ENCODE results near the gene CASP12.
"Not testable (repeated sequence)": the region's sequence is repeated elsewhere in the genome, so short reads cannot be mapped to it uniquely, and the experiment has no call there.

CASP12 gene

DNA sequence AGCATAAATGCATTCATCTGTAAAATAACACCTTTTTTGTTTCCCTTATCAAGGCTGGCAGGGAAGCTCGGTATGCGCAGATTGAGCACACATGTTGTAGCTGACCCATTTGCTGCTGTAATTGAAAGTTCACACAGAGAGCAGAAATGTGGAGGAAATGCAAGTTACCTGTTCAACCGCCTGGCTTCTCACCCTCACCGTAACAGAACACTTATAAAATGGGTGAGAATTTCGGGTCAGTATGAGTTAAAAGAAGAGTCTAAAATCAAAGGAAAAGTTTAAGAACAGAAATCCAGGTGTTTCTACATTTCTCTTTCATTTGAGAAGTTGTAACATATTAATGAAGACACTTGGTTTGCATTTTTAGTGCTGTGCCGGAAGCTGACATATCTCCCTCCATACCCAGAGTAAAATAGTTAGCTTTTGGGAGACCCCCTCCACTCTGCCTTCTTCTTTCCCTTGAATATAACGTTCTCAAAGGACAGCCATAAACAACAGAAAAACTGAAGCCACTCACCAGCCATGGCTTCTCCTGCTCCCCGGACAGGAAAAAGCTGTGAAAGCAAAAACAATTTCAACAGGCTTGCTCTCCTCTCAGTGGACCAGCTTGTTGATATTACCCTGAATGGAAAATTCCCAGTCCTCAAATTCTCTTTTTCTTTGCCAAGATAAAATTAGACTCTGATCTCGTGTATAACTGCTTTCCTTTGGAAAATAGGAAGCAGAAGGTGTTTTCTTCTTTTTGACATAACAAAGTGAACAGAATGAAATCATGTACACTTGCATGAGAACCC lies at the start of gene CASP12:
CASP12 (minus strand) TSS at position 570 of the 794 bp plus-strand sequence.
- no peak for DNase-seq (ENCODE audit: low spot score)

DNA sequence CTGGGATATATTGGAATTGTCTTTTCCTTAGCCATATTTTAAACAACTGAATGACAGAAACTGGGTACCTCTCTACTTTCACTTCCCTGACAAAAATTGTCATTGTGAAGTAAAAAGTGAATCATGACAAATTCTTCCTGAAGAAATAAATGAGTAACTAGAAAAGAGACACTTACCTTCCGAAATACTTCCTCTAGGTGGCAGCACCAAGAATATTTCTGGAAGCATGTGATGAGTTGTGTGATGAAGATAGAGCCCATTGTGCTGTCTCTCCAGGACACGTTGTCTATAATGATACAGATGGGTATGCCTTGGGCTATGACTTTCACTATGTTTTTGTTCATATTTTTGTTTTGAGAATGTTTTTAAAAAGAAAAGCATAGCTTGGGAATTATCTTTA lies 48.6 kb upstream of the CASP12 start:
- DNase-seq (ENCODE audit: low spot score): no peak

GRCh38 chr11:104944076-104944475 lies 45.8 kb upstream of the CASP12 start:
- DNase-seq (ENCODE audit: low spot score): no peak

DNA sequence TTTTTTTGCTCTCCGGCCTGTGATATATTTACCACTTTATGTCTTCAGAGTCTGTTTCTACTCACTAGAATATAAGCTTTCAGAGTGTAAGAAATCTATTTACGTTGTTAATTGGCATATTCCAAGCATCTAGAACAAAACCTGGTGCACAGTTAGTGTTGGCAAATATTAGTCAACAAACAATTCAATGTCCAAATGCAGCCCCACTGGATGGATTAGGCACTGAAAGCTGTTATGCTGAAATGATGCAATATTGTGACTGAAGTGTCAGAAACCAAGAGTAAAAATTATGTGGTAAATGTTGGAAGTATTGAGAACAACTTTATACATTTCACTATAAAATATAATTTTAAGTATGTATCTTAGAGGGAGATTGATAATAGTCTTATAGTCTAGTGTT lies 45.3 kb upstream of the CASP12 start:
- no peak for DNase-seq (ENCODE audit: low spot score)

GRCh38 chr11:104934594-104934993 lies 36.3 kb upstream of the CASP12 start:
- DNase-seq (ENCODE audit: low spot score): no peak

- DNase-seq (ENCODE audit: low spot score): not testable (repeated sequence)
These were observed 35.8 kb upstream of the CASP12 start for GRCh38 chr11:104934073-104934472.

DNA sequence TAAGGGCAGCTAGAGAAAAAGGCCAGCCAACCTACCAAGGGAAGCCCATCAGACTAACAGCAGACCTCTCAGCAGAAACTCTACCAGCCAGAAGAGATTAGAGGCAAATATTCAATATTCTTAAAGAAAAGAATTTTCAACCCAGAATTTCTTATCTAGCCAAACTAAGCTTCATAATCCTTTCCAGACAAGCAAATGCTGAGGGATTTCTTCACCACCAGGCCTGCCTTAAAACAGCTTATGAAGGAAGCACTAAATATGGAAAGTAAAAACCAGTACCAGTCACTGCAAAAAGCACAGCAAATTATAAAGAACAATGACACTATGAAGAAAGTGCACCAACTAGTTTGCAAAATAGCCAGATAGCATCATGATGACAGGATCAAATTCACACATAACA lies 30.6 kb upstream of the CASP12 start:
- no peak for DNase-seq (ENCODE audit: low spot score)

DNA sequence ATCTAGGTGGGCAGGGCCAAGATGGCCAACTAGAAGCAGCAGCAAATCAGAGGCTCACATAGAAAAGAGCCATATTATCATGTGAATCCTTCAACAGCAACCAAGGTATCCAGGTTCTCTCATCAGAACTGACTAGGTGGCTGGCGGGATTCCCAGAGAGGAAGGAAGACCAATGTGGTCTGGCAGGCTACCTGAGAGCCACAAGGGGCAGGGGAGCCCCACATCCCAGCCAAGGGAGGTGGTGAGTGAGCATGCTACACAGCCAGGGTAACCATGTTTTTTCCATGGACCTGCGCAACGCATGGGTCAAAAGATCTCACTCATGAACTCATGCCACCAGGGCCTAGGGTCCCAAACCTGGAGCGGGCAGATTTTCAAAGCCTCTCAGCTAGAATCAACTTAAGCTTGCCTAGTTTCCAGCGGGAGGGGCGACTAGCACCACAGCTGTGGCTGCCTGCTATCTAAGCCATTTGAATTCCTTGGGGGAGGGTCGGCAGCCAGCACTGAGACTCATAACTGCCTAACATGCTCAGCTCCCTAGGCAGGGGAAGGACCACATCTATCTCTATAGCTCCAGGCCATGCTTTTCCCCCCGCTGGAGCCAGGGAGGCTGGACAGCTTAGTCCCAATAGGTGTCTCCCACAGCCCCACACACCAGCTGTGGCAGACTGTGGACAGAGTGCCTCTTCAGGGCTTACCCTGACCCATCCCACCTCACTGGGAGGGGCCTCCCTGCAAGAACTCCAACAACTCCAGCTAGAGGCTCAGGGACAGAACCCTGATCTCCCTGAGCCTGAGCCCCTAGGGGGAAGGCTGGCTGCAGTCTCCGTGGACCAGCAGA lies 28.7 kb upstream of the CASP12 start:
- no peak for DNase-seq (ENCODE audit: low spot score)

- no peak for DNase-seq (ENCODE audit: low spot score)
These were observed 27.6 kb upstream of the CASP12 start for GRCh38 chr11:104925850-104926249.

DNA sequence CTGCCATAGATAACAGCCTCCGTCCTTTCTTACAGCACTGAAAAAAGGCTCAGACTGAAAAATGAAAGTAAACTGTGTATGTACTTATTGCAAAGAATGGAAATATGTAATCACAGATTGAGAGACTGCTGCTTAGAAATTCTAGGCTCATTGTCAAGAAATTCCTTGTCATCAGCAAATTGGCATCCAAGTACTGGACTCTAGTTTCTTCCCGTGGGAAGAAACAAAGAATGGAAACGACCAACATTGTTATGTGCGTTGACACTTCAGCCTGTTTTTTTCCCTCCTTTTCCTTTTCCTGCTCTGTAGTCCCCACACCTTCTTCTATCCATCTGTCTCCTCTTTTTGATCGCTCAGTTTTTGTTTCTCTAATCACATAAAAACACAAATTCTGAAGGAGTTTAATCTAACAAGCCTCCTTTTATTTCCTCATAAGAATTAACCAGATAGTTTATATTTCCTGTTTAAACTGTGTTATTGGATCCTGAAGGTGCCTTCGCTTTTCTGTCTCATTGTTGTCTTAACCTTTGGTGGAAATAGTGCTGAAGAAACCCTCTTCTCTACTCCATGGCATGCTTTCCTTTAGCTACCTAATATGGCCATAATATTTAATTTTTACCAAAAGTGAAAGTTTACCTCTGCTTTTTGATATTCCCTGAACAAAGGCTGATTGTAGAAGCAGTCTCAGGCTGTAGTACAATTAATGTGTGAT lies 20.0 kb upstream of the CASP12 start:
- no peak for DNase-seq (ENCODE audit: low spot score)

DNA sequence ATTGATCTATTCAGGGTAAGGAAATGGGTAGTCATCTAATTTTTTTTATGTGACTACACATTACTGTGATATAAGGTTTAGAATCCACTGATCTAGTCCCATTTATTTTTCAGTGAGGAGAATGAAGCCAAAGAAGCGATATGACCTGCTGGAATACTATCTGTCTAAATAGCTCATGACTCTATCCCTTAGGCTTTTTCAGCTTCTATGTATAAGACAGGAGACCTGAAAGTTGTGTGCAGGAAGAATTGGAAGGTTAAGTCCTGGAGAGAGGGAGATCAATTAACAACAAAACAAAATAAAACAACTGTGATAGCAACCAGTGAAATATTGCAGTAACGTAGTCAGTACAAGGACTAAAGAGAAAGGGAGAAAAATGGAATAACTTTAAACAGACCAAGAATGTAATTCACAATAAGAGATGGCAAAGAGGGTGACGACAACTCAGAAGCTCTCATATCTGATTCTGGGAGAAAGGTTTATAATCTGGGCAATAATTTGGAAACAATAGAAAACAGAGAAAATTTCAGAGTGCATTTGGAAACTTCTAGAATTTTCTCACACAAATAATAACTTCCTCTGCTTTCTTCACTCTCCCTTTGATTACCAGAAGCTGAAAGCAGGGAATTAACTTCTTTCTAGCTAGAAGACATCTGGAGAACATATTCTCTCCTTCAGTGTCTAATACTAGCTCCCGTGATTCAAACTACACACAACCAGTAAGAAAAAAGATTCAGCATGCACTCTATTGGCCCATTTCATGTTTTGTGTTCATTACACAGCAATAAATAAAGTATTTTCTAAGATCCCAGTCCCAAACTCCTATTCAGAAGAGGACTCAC lies 19.2 kb upstream of the CASP12 start:
- no peak for DNase-seq (ENCODE audit: low spot score)

- DNase-seq (ENCODE audit: low spot score): no peak
These were observed 18.2 kb upstream of the CASP12 start for GRCh38 chr11:104916442-104916841.

GRCh38 chr11:104912102-104912501 lies 13.8 kb upstream of the CASP12 start:
- DNase-seq (ENCODE audit: low spot score): no peak

DNA sequence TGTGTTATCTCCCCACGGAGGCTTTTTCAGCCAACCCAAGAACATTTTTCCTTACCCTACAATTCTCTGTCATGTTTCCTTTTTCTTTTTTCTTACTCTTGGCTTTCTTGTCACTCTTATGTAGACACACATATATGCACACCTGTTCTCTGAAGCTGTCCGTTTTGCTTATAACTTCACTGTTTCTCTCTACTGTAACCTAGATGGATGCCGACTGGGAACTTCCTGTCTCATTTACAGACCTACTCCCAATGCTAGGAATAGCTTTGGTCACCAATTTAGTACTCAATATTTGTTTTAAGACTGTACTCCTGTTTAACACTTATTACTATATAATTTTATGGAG lies 9.9 kb upstream of the CASP12 start:
- DNase-seq (ENCODE audit: low spot score): no peak

- DNase-seq (ENCODE audit: low spot score): no peak
These were observed 9.4 kb upstream of the CASP12 start for GRCh38 chr11:104907521-104908185.

DNA sequence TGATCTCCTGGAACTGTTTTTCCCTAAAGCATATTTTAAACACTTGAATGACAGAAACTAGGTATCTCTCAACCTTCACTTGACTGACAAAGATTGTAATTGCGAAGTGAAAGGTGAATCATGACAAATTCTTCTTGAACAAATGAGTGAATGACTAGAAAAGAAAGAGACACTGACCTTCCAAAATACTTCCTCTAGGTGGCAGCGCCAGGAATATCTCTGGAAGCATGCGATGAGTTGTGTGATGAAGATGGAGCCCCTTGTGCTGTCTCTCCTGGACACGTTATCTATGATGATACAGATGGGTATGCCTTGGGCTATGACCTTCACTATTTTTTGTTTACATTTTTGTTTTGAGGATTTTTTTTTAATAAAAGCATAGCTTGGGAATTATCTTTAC lies 7.0 kb upstream of the CASP12 start:
- no peak for DNase-seq (ENCODE audit: low spot score)

DNA sequence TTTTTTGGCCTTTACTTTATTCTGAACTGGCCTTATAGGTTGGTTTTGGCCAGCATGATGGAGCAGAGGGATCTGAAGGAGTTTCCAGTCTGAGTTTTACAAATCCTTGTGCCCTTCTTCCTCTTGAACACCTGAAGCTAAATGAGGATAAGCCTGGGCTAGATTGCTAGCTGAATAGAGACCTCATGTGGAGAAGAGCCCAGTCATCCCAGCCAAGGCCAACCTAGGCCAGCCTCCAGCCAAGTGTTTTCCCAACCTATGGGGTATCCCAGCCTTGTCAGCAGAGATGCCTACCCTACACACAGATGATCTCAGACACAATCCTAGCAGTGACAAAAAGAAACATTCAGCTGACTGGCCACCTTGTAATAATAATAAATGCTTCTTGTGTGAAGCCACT lies 966 bp upstream of the CASP12 start:
- DNase-seq (ENCODE audit: low spot score): no peak

DNA sequence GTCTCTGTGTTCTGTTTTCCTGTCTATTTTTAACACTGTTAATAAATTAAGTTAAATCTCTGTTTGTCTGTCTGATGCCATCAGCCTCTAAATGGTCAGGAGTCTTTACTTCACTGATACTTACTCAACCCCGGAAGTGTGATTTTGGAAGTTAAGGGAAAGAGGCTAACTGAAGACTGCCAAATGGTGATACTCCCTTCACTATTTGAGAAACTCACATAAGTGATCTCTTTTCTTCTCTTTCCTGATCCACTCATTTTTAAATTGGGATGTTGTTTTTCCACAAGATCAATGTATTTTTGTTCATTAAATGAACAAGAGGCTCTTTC lies 389 bp upstream of the CASP12 start:
- DNase-seq (ENCODE audit: low spot score): no peak

- DNase-seq (ENCODE audit: low spot score): no peak
These were observed 2.6 kb downstream of the CASP12 start for GRCh38 chr11:104895634-104896033.

GRCh38 chr11:104893876-104894275 lies 4.4 kb downstream of the CASP12 start:
- DNase-seq (ENCODE audit: low spot score): no peak

DNA sequence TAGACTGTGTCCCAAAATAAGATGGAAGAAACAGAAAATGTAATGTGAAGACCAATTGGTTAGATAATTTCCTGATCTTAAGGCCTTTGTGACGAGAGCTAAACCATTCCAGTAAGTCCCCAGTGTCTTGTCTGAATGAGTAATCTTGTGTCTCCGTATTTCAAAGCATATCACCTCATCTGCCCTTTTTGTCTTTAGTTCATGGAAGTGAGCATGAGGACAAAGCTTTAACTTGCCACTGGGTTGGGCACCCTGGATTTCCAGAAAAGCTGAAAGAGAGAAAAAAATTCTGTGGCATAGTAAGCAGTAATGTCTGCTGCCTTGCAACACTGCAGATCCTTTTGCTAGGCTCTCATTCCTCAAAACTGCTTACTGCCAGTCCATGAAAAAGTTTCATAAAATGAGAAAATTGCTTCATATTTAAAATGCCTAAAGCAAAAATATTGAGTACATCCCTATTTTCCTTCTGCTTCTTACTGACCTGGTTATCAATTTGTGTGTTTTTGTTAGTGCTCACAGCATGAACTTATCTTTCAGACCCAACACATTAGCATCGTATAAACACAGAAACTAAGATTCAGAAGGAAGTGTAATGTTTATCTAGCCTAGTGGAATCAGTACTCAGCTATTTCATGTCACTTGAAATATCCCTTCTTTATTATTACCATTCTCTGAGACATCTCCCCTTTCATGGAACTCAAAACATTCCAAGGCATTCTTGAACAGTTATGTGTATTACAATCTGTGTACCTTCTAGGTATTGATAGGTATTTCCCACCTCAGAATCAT lies 5.3 kb downstream of the CASP12 start:
- no peak for DNase-seq (ENCODE audit: low spot score)
